Upper lobe of right lung (tissue), 1 donor: ENCODE measurements around the gene SMIM30. TPM values are rescaled to one million over a fixed set of nuclear protein-coding genes. Genes with fewer than 3 reads are reported as not detected.

Source experiments
- ATAC-seq: fragments of 200-7000 bp; cut with Tn5 transposase; one replicate; pipeline ENCODE4 v1.9.1; 2020; ENCODE audit warnings: mild to moderate bottlenecking, moderate library complexity
- DNase-seq: peaks from one replicate; pipeline ENCODE4 v3.0.0-alpha.2; 2020
- H3K27ac ChIP-seq: fragments of 200-600 bp; one replicate; pipeline ENCODE4 v1.8.0; 2022
- H3K27me3 ChIP-seq: fragments of 200-600 bp; one replicate; pipeline ENCODE4 v1.8.0; 2022; ENCODE audit warnings: mild to moderate bottlenecking
- H3K36me3 ChIP-seq: fragments of 200-600 bp; one replicate; pipeline ENCODE4 v1.8.0; 2022
- H3K4me1 ChIP-seq: fragments of 200-600 bp; one replicate; pipeline ENCODE4 v1.8.0; 2022
- H3K4me3 ChIP-seq: fragments of 200-600 bp; one replicate; pipeline ENCODE4 v1.8.0; 2022; ENCODE audit warnings: mild to moderate bottlenecking
- H3K9me3 ChIP-seq: fragments of 200-600 bp; one replicate; pipeline ENCODE4 v1.8.0; 2022
- intact Hi-C: fragments of 100-400 bp; cut with DNase I; formaldehyde crosslinking; loops from one replicate; pipeline ENCODE4 v1.11.0; 2022
- total RNA-seq: library from RNA; stranded (reverse); fragmentation: NEBNext Ultra II Directional; extraction: Animal tissue kit (Norgen Biotek cat#: 25700); gene quantifications from one replicate; pipeline ENCODE4 v1.2.1, GENCODE V29; 2021
- TF ChIP-seq, protein P1 (sequence below): fragments of 200-600 bp; IDR thresholded peaks from one replicate; pipeline ENCODE4 v1.8.0; 2022; ENCODE audit warnings: antibody characterized with exemption
- donor health status: DM: no; HTN: yes; CAD: no; lungs with severe emphysema.

SMIM30 gene
- total RNA-seq, 1 donor from 2014 or later, result 48.5 TPM

DNA sequence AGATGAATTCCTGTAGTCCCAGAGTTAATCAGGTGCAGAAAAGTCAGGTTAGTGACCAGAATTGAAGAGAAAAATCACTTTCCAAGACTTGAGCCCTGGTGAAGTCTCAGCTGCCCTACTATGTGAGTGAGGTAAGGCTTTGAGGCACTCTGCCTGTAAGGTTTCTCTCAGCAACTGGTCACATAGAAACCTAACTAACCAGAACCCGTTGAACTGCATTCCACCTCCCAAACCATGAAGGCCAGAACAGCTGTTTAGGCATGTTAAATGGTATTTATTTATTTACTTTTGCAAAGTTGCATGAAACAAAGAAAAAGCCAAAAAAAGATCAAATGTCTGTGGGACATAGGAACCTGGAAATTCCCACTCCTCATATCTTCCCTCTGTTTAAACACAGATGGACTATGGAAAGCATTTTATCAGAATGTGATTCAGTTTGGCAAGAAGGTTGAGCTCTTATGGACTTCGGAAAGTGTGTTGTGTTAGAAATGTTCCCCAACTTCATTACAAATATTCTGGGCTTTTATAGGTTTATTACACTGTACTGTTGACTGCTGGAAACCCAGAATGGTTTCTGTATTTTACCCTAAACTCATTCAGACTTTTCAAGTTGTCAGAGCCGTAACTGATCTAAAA lies 19.0 kb downstream of the SMIM30 start:
- Histone ChIP-seq H3K9me3 (no peaks in the 10 kb centered on the region), H3K36me3 (no peaks in the 10 kb centered on the region), H3K4me3 (no peak overlapping the region), H3K27ac (no peak overlapping the region), H3K4me1 (no peaks in the 10 kb centered on the region), H3K27me3 (no peaks in the 10 kb centered on the region)
- intact Hi-C loops, result no loop called here
- DNase-seq (no peak), ATAC-seq (no peak)
- TF ChIP-seq, protein P1, sequence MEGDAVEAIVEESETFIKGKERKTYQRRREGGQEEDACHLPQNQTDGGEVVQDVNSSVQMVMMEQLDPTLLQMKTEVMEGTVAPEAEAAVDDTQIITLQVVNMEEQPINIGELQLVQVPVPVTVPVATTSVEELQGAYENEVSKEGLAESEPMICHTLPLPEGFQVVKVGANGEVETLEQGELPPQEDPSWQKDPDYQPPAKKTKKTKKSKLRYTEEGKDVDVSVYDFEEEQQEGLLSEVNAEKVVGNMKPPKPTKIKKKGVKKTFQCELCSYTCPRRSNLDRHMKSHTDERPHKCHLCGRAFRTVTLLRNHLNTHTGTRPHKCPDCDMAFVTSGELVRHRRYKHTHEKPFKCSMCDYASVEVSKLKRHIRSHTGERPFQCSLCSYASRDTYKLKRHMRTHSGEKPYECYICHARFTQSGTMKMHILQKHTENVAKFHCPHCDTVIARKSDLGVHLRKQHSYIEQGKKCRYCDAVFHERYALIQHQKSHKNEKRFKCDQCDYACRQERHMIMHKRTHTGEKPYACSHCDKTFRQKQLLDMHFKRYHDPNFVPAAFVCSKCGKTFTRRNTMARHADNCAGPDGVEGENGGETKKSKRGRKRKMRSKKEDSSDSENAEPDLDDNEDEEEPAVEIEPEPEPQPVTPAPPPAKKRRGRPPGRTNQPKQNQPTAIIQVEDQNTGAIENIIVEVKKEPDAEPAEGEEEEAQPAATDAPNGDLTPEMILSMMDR, result no peak

DNA sequence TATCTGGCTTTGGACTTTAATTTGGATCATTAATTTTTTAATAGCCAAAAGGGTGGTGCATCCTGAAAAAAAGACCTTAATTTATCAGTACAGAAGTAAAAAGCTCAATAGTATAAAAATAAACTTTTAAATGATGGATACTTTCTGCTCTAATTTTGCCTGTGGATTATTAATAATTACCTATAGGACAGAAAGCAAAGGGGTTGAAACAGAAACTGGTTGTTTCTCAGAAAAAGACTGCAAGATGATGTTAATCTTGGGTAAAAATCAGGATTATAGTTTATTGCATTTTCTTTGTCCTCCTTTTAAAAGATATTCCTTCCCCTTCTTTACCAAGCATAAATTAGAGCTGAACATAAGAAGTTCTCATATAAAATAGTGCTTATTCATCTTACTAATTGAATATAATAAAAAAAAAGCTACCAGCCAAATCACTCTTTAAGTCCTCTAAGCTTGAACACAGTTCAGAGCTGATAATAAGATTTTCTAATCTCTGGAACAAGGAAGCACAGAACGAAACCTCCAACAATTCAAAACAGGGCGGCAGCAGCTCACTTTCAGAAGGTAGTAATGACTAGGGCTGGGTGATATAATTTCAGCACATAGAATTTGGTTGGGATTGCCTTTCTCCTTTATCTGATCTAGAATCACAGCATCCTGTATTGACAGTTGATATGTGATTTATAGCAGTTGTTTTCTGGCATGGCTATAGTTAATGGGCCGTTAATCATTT lies 23.7 kb downstream of the SMIM30 start:
- no peaks in the 10 kb centered on the region for H3K9me3 ChIP-seq
- DNase-seq (no peak), ATAC-seq (no peak)
- H3K36me3 ChIP-seq, result no peaks in the 10 kb centered on the region
- H3K4me1 ChIP-seq, result no peaks in the 10 kb centered on the region
- H3K4me3 ChIP-seq, result no peak overlapping the region
- intact Hi-C loops, result no loop called here
- no peak overlapping the region for H3K27ac ChIP-seq
- no peaks in the 10 kb centered on the region for H3K27me3 ChIP-seq
- TF ChIP-seq, protein P1, result no peak

DNA sequence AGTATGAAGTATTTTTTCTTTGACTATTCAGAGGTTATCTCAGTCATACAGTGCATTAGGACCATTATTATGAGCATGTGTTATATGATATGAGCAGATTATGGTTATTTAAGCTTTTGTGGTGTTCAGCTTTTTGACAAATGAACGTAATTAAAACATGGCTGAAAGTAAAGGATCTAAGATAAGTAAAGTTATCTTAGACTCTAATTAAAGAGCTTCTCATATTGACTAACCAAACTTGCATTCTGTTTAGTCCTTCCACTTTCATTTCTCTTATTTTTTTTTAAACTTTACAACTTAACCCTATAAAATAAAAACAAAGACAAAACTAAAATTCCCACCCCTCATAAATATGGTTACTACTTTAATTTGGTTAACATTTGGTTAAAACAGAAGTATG lies 24.8 kb downstream of the SMIM30 start:
- intact Hi-C loops, result no loop called here
- no peak for DNase-seq

DNA sequence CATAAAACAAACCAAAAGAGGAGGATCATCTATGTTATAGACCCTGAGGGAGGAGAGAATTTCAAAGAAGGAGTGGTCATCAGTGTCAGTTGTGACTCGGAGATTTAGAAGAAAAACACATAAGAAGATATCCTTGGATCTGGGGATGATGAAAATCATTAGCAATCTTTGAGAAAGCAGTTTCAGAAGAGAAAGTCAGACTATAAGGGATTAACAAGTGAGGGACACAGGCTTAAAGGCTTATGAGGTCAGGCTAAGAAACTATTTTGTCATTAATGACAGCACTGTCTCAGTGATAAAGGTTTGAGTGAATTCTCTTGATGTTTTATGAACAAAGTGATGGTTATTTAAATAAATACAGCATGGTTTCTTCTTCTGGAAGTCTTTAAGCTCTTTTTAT lies 25.6 kb downstream of the SMIM30 start:
- H3K36me3 ChIP-seq, result no peaks in the 10 kb centered on the region
- intact Hi-C loops, result no loop called here
- H3K27ac ChIP-seq, result no peak overlapping the region
- H3K4me3 ChIP-seq, result no peak overlapping the region
- TF ChIP-seq, protein P1, result no peak
- DNase-seq, result no peak
- no peaks in the 10 kb centered on the region for H3K9me3 ChIP-seq
- ATAC-seq, result no peak
- H3K27me3 ChIP-seq, result no peaks in the 10 kb centered on the region
- H3K4me1 ChIP-seq, result no peaks in the 10 kb centered on the region

More for the DNA sequence above, 24.8 kb downstream of the SMIM30 start:
- no peaks in the 10 kb centered on the region for H3K36me3 ChIP-seq
- no peak overlapping the region for H3K27ac ChIP-seq
- H3K9me3 ChIP-seq, result no peaks in the 10 kb centered on the region
- ATAC-seq, result no peak
- no peaks in the 10 kb centered on the region for H3K4me1 ChIP-seq
- H3K4me3 ChIP-seq, result no peak overlapping the region
- H3K27me3 ChIP-seq, result no peaks in the 10 kb centered on the region
- TF ChIP-seq, protein P1, result no peak

DNA sequence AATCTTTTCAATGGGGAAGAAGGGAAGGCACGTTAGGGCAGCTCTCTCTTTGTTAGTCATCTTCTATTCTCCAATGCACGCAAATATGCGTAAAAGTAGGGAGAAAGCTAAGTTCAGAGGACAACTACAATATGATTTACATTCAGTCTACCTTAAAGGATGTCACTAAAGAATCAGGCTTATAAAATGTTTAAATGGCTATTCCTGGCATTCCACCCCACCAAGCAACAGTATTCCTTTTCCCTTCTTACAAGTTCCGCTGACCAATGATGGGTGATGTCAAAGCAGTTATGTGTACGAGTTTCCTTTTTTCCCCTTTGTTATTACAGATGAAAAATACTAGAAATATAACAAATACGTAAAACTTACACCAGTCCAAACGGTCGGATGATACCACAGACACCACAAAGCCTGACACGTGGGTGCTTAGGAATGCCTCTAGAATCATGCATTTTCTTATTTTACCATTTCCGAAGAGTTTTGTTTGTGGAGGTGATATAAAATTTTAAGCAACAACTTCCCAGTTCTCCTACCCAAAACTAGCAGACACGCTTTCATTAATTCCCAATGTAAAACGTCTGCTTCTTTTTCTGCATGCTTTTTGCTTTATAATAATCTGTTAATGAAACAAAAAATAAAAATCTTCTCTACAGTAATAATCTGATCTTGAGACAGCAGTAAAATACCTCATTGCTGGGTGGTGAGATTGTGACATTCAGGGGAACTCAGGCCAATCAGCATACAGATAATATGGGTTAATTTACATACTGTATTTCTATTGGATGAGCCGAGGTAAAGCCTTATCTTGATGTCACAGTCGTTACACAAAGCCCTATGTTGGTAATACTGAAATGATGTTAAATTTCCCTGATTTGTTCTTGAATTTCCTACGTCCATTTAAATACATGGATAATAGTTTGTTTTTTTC lies 31.0 kb downstream of the SMIM30 start:
- ATAC-seq, result peak; percentile 79
- Histone ChIP-seq H3K27me3 (no peaks in the 10 kb centered on the region), H3K4me3 (peak overlapping the region; percentile 53), H3K4me1 (no peaks in the 10 kb centered on the region), H3K36me3 (no peaks in the 10 kb centered on the region), H3K27ac (peak overlapping the region; percentile 65), H3K9me3 (no peaks in the 10 kb centered on the region)
- TF ChIP-seq, protein P1, result no peak
- no peak for DNase-seq
- intact Hi-C loops, result no loop called here
